ENCODE results near the gene GPR153.

GRCh38 chr1:6202256-6202655, 58.6 kb downstream of the GPR153 start:
- no peak for TF ChIP-seq POLR2A (IDR thresholded peaks at IDR 0.05)
- TF ChIP-seq CTCF (IDR thresholded peaks at IDR 0.05): no peak

All from Peyer's patch (tissue), 4 donors.